GM10847 (cell line): ENCODE measurements around the gene TRAF3IP1.

ENCODE experiments used
- POLR2A ChIP-seq: IDR thresholded peaks from 2 replicates; pipeline ENCODE4 v1.6.1; 2011; ENCODE audit not compliant: insufficient read length; ENCODE audit errors: extremely low read depth

TRAF3IP1 gene

DNA sequence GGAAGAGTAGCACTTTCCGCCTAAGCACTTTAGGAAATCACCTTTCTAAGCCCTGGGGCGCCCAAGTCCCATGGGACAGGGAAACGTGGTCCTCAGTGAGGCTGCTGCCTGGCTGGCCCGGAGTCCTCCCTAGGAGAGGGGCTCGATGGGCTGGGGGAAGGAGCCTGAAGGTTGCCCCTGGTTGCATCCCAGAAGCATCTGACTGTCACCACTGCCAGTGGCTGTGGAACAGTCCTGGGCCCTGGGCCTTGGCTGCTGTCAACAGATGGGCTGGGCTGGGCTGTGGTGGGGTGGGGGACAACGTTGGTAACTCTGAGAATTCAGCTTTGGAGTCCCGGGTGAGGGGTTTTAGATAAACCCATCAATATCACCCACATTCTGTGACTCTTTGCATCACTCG is 128.9 kb downstream of the TRAF3IP1 start:
- no peak for TF ChIP-seq POLR2A

DNA sequence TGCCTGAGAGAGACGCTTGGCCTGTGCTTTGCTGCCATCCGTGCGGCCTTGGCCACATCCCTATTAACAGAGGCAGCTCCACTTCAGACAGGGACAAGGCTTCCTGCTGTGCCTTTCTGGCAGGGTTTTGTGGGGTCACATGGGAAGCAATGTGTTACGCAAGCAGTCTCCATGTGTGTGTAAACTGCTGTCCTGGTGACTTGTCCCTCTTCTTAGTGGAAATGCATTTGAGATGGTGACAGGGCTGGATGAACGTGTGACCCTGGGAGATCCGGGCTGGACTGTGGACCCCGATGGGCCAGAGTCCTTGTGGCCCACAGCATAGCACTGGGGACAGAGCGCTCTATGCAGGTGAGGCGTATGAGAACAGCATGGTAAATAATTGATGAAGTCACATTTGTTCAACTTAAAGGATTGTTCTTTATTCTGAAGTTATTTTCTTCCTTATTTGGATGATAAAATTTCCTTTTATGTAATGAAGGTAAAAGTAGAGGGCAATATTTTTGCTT is 129.6 kb downstream of the TRAF3IP1 start:
- TF ChIP-seq POLR2A = no peak

- TF ChIP-seq POLR2A = no peak
Observed at GRCh38 chr2:238450440-238450861, 130.1 kb downstream of the TRAF3IP1 start.
